Right atrium auricular region (tissue), 2 donors: ENCODE data around the gene ERBB4. TPM values are rescaled to one million over a fixed set of nuclear protein-coding genes. Genes with fewer than 3 reads are reported as not detected.

Experiments used
- DNase-seq: peaks from one replicate; pipeline ENCODE4 v3.0.0-alpha.2; 2019; ENCODE audit warnings: low spot score
- H3K27ac ChIP-seq, 2 donors: fragments of 200-600 bp; sonication (generic); 1 replicate in 1 of 2; 2 replicates in 1 of 2; pipeline ENCODE4 v1.5.1; 2016 to 2019
- H3K27me3 ChIP-seq, 2 donors: fragments of 200-600 bp; sonication (generic); one replicate each; pipeline versions ENCODE4 v1.5.1 to v1.6.0; 2017 to 2019
- H3K36me3 ChIP-seq: fragments of 200-600 bp; sonication (generic); one replicate; pipeline ENCODE4 v1.5.1; 2016
- H3K4me1 ChIP-seq, 2 donors: fragments of 200-600 bp; sonication (generic); one replicate each; pipeline versions ENCODE4 v1.5.1 to v1.6.0; 2017 to 2019
- H3K4me3 ChIP-seq, 2 donors: fragments of 200-600 bp; sonication (generic); 1 replicate in 1 of 2; 2 replicates in 1 of 2; pipeline ENCODE4 v1.5.1; 2017 to 2019; ENCODE audit warnings: mild to moderate bottlenecking in 1 of 2, moderate library complexity in 1 of 2
- H3K9me3 ChIP-seq, 2 donors: fragments of 200-600 bp; sonication (generic); one replicate each; pipeline ENCODE4 v1.5.1; 2019
- CTCF ChIP-seq, 2 donors: fragments of 200-600 bp; sonication (generic); IDR thresholded peaks; one replicate each; pipeline ENCODE4 v1.5.1; 2019; ENCODE audit warnings: antibody characterized with exemption in 2 of 2
- total RNA-seq, 2 donors: library from RNA; depleted of rRNA; stranded (reverse); fragments of >200 nt; gene quantifications; one replicate each; pipeline ENCODE4 v1.1.0, GENCODE V29; 2016

The ERBB4 gene
- total RNA-seq, 2 donors from 2014 or later = 12.4 to 22.4 TPM

GRCh38 chr2:212448698-212449097 lies 89.9 kb downstream of the ERBB4 start:
- Histone ChIP-seq H3K4me3 (no peak overlapping the region), H3K27me3 (no peaks in the 10 kb centered on the region), H3K27ac (no peak overlapping the region), H3K36me3 (no peaks in the 10 kb centered on the region), H3K4me1 (no peaks in the 10 kb centered on the region), H3K9me3 (no peaks in the 10 kb centered on the region)
- no peak for DNase-seq
- TF ChIP-seq CTCF (IDR thresholded peaks at IDR 0.05) = no peak

GRCh38 chr2:212441821-212442220 lies 96.8 kb downstream of the ERBB4 start:
- no peak for TF ChIP-seq CTCF (IDR thresholded peaks at IDR 0.05)
- Histone ChIP-seq H3K9me3 (peaks cover 0 to 4% of the 10 kb centered on the region in 2 donors), H3K4me1 (no peaks in the 10 kb centered on the region), H3K27ac (no peak overlapping the region), H3K4me3 (no peak overlapping the region), H3K36me3 (no peaks in the 10 kb centered on the region), H3K27me3 (no peaks in the 10 kb centered on the region)
- no peak for DNase-seq

DNA sequence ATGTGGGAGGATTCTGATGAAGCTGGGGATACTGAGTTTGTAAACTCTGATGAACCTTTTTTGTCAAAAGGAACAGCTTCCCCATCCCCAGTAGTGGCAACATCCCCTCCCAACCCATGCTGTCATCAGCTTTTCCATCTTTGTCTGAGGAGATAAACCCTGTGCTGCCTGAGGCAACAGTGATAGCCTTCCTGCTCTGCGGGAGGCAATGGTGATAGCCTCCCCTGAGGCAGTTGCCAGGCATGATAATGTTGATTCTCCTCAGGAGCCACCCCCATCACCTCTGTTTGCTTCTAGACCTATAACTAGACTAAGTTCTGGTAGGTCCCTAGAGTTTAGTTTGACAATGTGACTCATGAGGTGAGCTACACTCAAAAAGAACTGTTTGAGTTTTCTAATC lies 97.5 kb downstream of the ERBB4 start:
- H3K4me3 ChIP-seq = no peak overlapping the region

GRCh38 chr2:212428681-212429478 lies 109.7 kb downstream of the ERBB4 start:
- Histone ChIP-seq H3K4me3 (no peak overlapping the region), H3K9me3 (no peaks in the 10 kb centered on the region), H3K27me3 (no peaks in the 10 kb centered on the region), H3K4me1 (peaks cover 0 to 9% of the 10 kb centered on the region in 2 donors), H3K36me3 (no peaks in the 10 kb centered on the region), H3K27ac (no peak overlapping the region)
- no peak for DNase-seq
- TF ChIP-seq CTCF (IDR thresholded peaks at IDR 0.05) = no peak

More for the DNA sequence above, 97.5 kb downstream of the ERBB4 start:
- H3K9me3 ChIP-seq = peaks cover 0 to 4% of the 10 kb centered on the region in 2 donors
- H3K27me3 ChIP-seq = no peaks in the 10 kb centered on the region
- H3K36me3 ChIP-seq = no peaks in the 10 kb centered on the region
- DNase-seq = no peak
- no peak for TF ChIP-seq CTCF (IDR thresholded peaks at IDR 0.05)
- H3K4me1 ChIP-seq = no peaks in the 10 kb centered on the region
- H3K27ac ChIP-seq = no peak overlapping the region

GRCh38 chr2:212427638-212428037 lies 111.0 kb downstream of the ERBB4 start:
- Histone ChIP-seq H3K9me3 (no peaks in the 10 kb centered on the region), H3K36me3 (no peaks in the 10 kb centered on the region), H3K4me3 (no peak overlapping the region), H3K27ac (no peak overlapping the region), H3K4me1 (peaks cover 0 to 9% of the 10 kb centered on the region in 2 donors), H3K27me3 (no peaks in the 10 kb centered on the region)
- TF ChIP-seq CTCF (IDR thresholded peaks at IDR 0.05) = no peak
- no peak for DNase-seq
